HG03097 (cell line): ENCODE data around the gene COG4.
A peak's percentile ranks its signal among the peaks of the same experiment; 100 is the strongest.
"Not testable (repeated sequence)": the region's sequence is repeated elsewhere in the genome, so short reads cannot be mapped to it uniquely, and the experiment has no call there.

Experiments used
- ATAC-seq: cut with Tn5 transposase; IDR thresholded peaks from one replicate; pipeline ENCODE4 v1.9.1; 2021; ENCODE audit not compliant: unreplicated experiment, low FRiP score

The COG4 gene

GRCh38 chr16:70529051-70529777 lies 5.9 kb upstream of the COG4 start:
- no peak for ATAC-seq

- no peak for ATAC-seq
Observed at GRCh38 chr16:70527315-70527996, 4.1 kb upstream of the COG4 start.

GRCh38 chr16:70526403-70526802 lies 3.0 kb upstream of the COG4 start:
- no peak for ATAC-seq

GRCh38 chr16:70524399-70524825 lies 1.1 kb upstream of the COG4 start:
- ATAC-seq: not testable (repeated sequence)

GRCh38 chr16:70523743-70524398 lies 517 bp upstream of the COG4 start, which contains the start of gene SF3B3:
SF3B3 (plus strand) TSS chr16:70523816; CDS start chr16:70526657, 2,841 bp downstream.
- peak; percentile 51 for ATAC-seq

GRCh38 chr16:70522216-70523075 lies 908 bp downstream of the COG4 start:
- ATAC-seq: no peak

GRCh38 chr16:70520612-70521297 lies 2.6 kb downstream of the COG4 start:
- ATAC-seq: no peak

- no peak for ATAC-seq
Observed at GRCh38 chr16:70512456-70512855, 10.9 kb downstream of the COG4 start.

- ATAC-seq: no peak
Observed at GRCh38 chr16:70511833-70512232, 11.5 kb downstream of the COG4 start.

GRCh38 chr16:70510216-70510615 lies 13.1 kb downstream of the COG4 start:
- ATAC-seq: no peak

GRCh38 chr16:70508752-70509151 lies 14.6 kb downstream of the COG4 start:
- ATAC-seq: no peak

GRCh38 chr16:70496513-70496912 lies 26.8 kb downstream of the COG4 start:
- ATAC-seq: no peak

GRCh38 chr16:70495425-70496182 lies 27.8 kb downstream of the COG4 start:
- ATAC-seq: no peak

GRCh38 chr16:70494777-70495176 lies 28.6 kb downstream of the COG4 start:
- no peak for ATAC-seq

- no peak for ATAC-seq
Observed at GRCh38 chr16:70494202-70494770, 29.1 kb downstream of the COG4 start.

- ATAC-seq: no peak
Observed at GRCh38 chr16:70493802-70494201, 29.6 kb downstream of the COG4 start.

GRCh38 chr16:70490261-70490660 lies 33.1 kb downstream of the COG4 start:
- ATAC-seq: no peak

- ATAC-seq: no peak
Observed at GRCh38 chr16:70484867-70485266, 38.5 kb downstream of the COG4 start.

GRCh38 chr16:70483426-70483825 lies 39.9 kb downstream of the COG4 start:
- no peak for ATAC-seq
